ENCODE data around the gene ANG. TPM values are rescaled to one million over a fixed set of nuclear protein-coding genes. Genes with fewer than 3 reads are reported as not detected.
"Not testable (repeated sequence)": the region's sequence is repeated elsewhere in the genome, so short reads cannot be mapped to it uniquely, and the experiment has no call there.

Gene ANG
- polyA plus RNA-seq, 1 of the 3 experiments (the other 2 are of a cell fraction), result 3.6 TPM

DNA sequence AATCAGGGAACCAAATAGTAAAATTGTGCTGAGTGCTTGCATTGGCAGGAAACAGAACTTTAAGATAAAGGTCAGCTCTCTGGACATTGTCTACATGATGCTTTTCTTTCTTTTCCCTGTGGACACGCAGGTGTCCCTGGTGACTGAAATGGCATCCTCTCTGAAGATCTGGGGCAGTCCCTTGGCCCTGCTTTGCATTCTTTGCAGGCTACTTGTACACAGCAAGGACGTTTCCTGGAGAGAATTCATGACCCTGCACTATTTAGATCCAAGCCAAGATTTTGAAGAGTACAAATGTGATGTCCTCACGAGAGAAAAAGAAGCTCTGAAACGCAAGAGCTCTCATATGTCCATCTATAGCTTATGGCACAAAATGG is 45.9 kb downstream of the ANG start (continued):
- TF ChIP-seq, protein P1, sequence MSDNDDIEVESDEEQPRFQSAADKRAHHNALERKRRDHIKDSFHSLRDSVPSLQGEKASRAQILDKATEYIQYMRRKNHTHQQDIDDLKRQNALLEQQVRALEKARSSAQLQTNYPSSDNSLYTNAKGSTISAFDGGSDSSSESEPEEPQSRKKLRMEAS (IDR thresholded peaks at IDR 0.05; ENCODE audit: low read depth), result no peak
- TF ChIP-seq NRF1 (IDR thresholded peaks at IDR 0.05; ENCODE audit: low read depth, low read length) (no peak), RAD21 (IDR thresholded peaks at IDR 0.05; ENCODE audit: low read length) (no peak), RCOR1 (IDR thresholded peaks at IDR 0.05; ENCODE audit: low read length) (no peak), FOXJ3 (CRISPR knock-in tag; IDR thresholded peaks at IDR 0.05) (no peak)
- TF ChIP-seq, protein P2, sequence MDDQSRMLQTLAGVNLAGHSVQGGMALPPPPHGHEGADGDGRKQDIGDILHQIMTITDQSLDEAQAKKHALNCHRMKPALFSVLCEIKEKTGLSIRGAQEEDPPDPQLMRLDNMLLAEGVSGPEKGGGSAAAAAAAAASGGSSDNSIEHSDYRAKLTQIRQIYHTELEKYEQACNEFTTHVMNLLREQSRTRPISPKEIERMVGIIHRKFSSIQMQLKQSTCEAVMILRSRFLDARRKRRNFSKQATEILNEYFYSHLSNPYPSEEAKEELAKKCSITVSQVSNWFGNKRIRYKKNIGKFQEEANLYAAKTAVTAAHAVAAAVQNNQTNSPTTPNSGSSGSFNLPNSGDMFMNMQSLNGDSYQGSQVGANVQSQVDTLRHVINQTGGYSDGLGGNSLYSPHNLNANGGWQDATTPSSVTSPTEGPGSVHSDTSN (IDR thresholded peaks at IDR 0.05), result no peak
- TF ChIP-seq, protein P3, sequence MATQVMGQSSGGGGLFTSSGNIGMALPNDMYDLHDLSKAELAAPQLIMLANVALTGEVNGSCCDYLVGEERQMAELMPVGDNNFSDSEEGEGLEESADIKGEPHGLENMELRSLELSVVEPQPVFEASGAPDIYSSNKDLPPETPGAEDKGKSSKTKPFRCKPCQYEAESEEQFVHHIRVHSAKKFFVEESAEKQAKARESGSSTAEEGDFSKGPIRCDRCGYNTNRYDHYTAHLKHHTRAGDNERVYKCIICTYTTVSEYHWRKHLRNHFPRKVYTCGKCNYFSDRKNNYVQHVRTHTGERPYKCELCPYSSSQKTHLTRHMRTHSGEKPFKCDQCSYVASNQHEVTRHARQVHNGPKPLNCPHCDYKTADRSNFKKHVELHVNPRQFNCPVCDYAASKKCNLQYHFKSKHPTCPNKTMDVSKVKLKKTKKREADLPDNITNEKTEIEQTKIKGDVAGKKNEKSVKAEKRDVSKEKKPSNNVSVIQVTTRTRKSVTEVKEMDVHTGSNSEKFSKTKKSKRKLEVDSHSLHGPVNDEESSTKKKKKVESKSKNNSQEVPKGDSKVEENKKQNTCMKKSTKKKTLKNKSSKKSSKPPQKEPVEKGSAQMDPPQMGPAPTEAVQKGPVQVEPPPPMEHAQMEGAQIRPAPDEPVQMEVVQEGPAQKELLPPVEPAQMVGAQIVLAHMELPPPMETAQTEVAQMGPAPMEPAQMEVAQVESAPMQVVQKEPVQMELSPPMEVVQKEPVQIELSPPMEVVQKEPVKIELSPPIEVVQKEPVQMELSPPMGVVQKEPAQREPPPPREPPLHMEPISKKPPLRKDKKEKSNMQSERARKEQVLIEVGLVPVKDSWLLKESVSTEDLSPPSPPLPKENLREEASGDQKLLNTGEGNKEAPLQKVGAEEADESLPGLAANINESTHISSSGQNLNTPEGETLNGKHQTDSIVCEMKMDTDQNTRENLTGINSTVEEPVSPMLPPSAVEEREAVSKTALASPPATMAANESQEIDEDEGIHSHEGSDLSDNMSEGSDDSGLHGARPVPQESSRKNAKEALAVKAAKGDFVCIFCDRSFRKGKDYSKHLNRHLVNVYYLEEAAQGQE (IDR thresholded peaks at IDR 0.05; ENCODE audit: low read depth, low read length), result no peak

DNA sequence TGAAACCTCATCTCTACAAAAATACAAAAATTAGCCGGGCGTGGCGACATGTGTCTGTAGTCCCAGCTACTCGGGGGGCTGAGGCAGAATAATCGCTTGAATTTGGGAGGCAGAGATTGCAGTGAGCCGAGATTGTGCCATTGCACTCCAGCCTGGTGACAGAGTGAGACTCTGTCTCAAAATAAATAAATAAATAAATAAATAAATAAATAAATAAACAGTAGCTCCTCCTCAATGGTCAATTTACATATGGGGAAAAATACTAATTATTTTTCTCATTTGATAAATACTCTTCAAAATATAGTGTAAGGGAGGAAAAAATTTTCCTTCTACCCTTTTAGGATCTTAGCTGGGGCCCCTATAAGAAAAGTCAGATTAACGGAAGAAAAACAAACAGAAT is 49.7 kb downstream of the ANG start:
- H3K27me3 ChIP-seq (ENCODE audit: insufficient read depth); H3K9ac ChIP-seq; DNase-seq; H3K27ac ChIP-seq (ENCODE audit: low read depth in 2 of 2, low read length in 1 of 2); H3K9me2 ChIP-seq; H3K9me3 ChIP-seq; H3K79me2 ChIP-seq (ENCODE audit: insufficient read depth); H3K4me3 ChIP-seq (ENCODE audit: low read depth in 2 of 2, low read length in 1 of 2); H3K4me2 ChIP-seq; H3F3A ChIP-seq (replicated peaks; ENCODE audit: insufficient read depth); H4K20me1 ChIP-seq (ENCODE audit: insufficient read depth); CTCF ChIA-PET; H3K4me1 ChIP-seq (ENCODE audit: control insufficient read depth in 1 of 2, insufficient read depth in 2 of 2, low read depth in 1 of 2, low read length in 1 of 2); H3K36me3 ChIP-seq (replicated peaks in 1 of 2; ENCODE audit: control insufficient read depth in 1 of 2, insufficient read depth in 2 of 2, low read length in 1 of 2); H2AFZ ChIP-seq (ENCODE audit: low read depth); POLR2A ChIA-PET: not testable (repeated sequence)
- 2% methylated on average over 7 of the region's 7 CpGs for WGBS (ENCODE audit: low lambda C conversion rate)

DNA sequence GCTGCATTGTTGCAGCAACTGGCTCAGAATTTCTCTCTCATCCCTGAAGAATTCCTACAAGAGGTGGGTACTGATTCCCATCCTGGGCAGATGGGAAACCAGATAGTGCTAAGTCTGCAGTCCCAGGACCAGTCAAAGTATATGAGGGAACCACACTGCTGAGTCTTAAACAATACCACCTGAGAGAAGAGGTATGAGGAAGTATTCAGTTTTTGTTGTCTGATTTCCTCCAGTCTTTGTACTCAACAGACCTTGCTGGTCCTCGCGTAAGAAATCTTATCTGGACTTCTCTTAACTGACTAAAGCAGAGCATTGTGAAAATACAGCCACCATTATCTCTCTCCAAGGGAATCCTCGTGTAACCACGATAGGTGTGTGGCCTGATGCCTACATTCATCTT is 53.6 kb downstream of the ANG start:
- H3F3A ChIP-seq (replicated peaks; ENCODE audit: insufficient read depth), result no peaks in the 10 kb centered on the region
- no peak for DNase-seq
- H3K79me2 ChIP-seq (ENCODE audit: insufficient read depth), result no peaks in the 10 kb centered on the region
- no peaks in the 10 kb centered on the region for H3K36me3 ChIP-seq (replicated peaks in 1 of 2; ENCODE audit: control insufficient read depth in 1 of 2, insufficient read depth in 2 of 2, low read length in 1 of 2)
- H2AFZ ChIP-seq (ENCODE audit: low read depth), result no peak overlapping the region
- 17% methylated on average over 4 of the region's 4 CpGs for WGBS (ENCODE audit: low lambda C conversion rate)
- H3K9ac ChIP-seq, result no peak overlapping the region
- H3K9me2 ChIP-seq, result no peaks in the 10 kb centered on the region
- H3K4me1 ChIP-seq (ENCODE audit: control insufficient read depth in 1 of 2, insufficient read depth in 2 of 2, low read depth in 1 of 2, low read length in 1 of 2), result no peaks in the 10 kb centered on the region
- no peak for TF ChIP-seq TEAD4 (IDR thresholded peaks at IDR 0.05; ENCODE audit: borderline replicate concordance, insufficient read depth)
- CTCF ChIA-PET, result no interaction called here
- POLR2A ChIA-PET, result no interaction called here
- no peaks in the 10 kb centered on the region for H4K20me1 ChIP-seq (ENCODE audit: insufficient read depth)
- H3K4me2 ChIP-seq, result no peak overlapping the region
- H3K27ac ChIP-seq (ENCODE audit: low read depth in 2 of 2, low read length in 1 of 2), result no peak overlapping the region
- H3K27me3 ChIP-seq (ENCODE audit: insufficient read depth), result no peaks in the 10 kb centered on the region; the same call in 1 of the 2 replicates
- no peaks in the 10 kb centered on the region for H3K9me3 ChIP-seq
- no peak overlapping the region for H3K4me3 ChIP-seq (ENCODE audit: low read depth in 2 of 2, low read length in 1 of 2)

All from SK-N-SH (cell line).